Measurements from ENCODE around the gene MAD1L1.
A peak's percentile ranks its signal among the peaks of the same experiment; 100 is the strongest.

Gene MAD1L1

GRCh38 chr7:2019461-2019710 is 213.4 kb downstream of the MAD1L1 start:
- peaks cover 3 to 8% of the 10 kb centered on the region in 2 experiments for H3K36me3 ChIP-seq (ENCODE audit: control insufficient read depth in 1 of 2, insufficient read depth in 2 of 2, low read depth in 1 of 2, low read length in 2 of 2)
- H3K9ac ChIP-seq (ENCODE audit: low read length): peak overlapping the region; percentile 86
- peak overlapping the region; percentile 38 to 60 for H2BK12ac ChIP-seq (ENCODE audit: low read length in 2 of 2)
- peaks cover 23% of the 10 kb centered on the region for H3K4me1 ChIP-seq (ENCODE audit: control insufficient read depth, insufficient read depth, low read depth, low read length)
- no peak overlapping the region for H2AFZ ChIP-seq (ENCODE audit: low read depth, low read length)
- H3K27ac ChIP-seq (ENCODE audit: low read length, poor library complexity, severe bottlenecking): no peak overlapping the region
- peak overlapping the region in 1 of 2 experiments; percentile 83 for H3K18ac ChIP-seq (ENCODE audit: low read depth in 1 of 2, low read length in 2 of 2)
- H3K4ac ChIP-seq (ENCODE audit: low read depth in 1 of 2, low read length in 2 of 2): peak overlapping the region in 1 of 2 experiments; percentile 93
- no peak overlapping the region for H2BK5ac ChIP-seq (ENCODE audit: low read depth, low read length, poor library complexity, severe bottlenecking)
- peak overlapping the region; percentile 27 to 70 for H3K4me3 ChIP-seq (ENCODE audit: insufficient read depth in 1 of 2, low read depth in 1 of 2, low read length in 2 of 2)
- no peak for DNase-seq
- no peaks in the 10 kb centered on the region for H3K27me3 ChIP-seq (ENCODE audit: control insufficient read depth in 1 of 2, insufficient read depth in 1 of 2, low read length in 2 of 2)
- H2BK15ac ChIP-seq (ENCODE audit: low read depth, poor library complexity, severe bottlenecking): no peak overlapping the region
- no peak overlapping the region for H3K4me2 ChIP-seq (ENCODE audit: low read length, poor library complexity, severe bottlenecking)
- H4K91ac ChIP-seq (ENCODE audit: low read length): peak overlapping the region; percentile 88
- H2AK5ac ChIP-seq (ENCODE audit: low read length, severe bottlenecking): no peak overlapping the region
- H3K79me1 ChIP-seq (replicated peaks; ENCODE audit: low read length, poor library complexity, severe bottlenecking): peaks cover 22% of the 10 kb centered on the region
- peaks cover 4% of the 10 kb centered on the region for H3K9me3 ChIP-seq (ENCODE audit: control insufficient read depth, low read length)
- no peak overlapping the region for H3K23ac ChIP-seq (ENCODE audit: low read length in 2 of 2)
- peak overlapping the region; percentile 79 for H4K8ac ChIP-seq (ENCODE audit: low read length)
- 90% methylated on average over 10 of the region's 10 CpGs for WGBS
- peak overlapping the region in 1 of 2 experiments; percentile 84 for H3K14ac ChIP-seq (ENCODE audit: low read length in 2 of 2)
- H2BK120ac ChIP-seq (ENCODE audit: low read depth, low read length): peak overlapping the region; percentile 54

- Histone ChIP-seq H3K18ac (ENCODE audit: low read depth in 1 of 2, low read length in 2 of 2) (peak overlapping the region; percentile 39 to 59), H3K27ac (ENCODE audit: low read length, poor library complexity, severe bottlenecking) (no peak overlapping the region), H4K8ac (ENCODE audit: low read length) (peak overlapping the region; percentile 79), H2BK5ac (ENCODE audit: low read depth, low read length, poor library complexity, severe bottlenecking) (no peak overlapping the region), H2AFZ (ENCODE audit: low read depth, low read length) (no peak overlapping the region), H3K14ac (ENCODE audit: low read length in 2 of 2) (peak overlapping the region in 1 of 2 experiments; percentile 46), H2AK5ac (ENCODE audit: low read length, severe bottlenecking) (peak overlapping the region; percentile 53), H3K4me2 (ENCODE audit: low read length, poor library complexity, severe bottlenecking) (no peak overlapping the region), H3K4ac (ENCODE audit: low read depth in 1 of 2, low read length in 2 of 2) (peak overlapping the region; percentile 20 to 93), H3K27me3 (ENCODE audit: control insufficient read depth in 1 of 2, insufficient read depth in 1 of 2, low read length in 2 of 2) (no peaks in the 10 kb centered on the region), H2BK15ac (ENCODE audit: low read depth, poor library complexity, severe bottlenecking) (no peak overlapping the region), H2BK12ac (ENCODE audit: low read length in 2 of 2) (peak overlapping the region; percentile 38 to 68), H3K23ac (ENCODE audit: low read length in 2 of 2) (no peak overlapping the region), H3K9me3 (ENCODE audit: control insufficient read depth, low read length) (no peaks in the 10 kb centered on the region), H3K36me3 (ENCODE audit: control insufficient read depth in 1 of 2, insufficient read depth in 2 of 2, low read depth in 1 of 2, low read length in 2 of 2) (peaks cover 0 to 14% of the 10 kb centered on the region in 2 experiments), H3K4me1 (ENCODE audit: control insufficient read depth, insufficient read depth, low read depth, low read length) (peaks cover 23% of the 10 kb centered on the region), H2BK120ac (ENCODE audit: low read depth, low read length) (peak overlapping the region; percentile 54), H3K9ac (ENCODE audit: low read length) (peak overlapping the region; percentile 86), H3K4me3 (ENCODE audit: insufficient read depth in 1 of 2, low read depth in 1 of 2, low read length in 2 of 2) (peak overlapping the region in 1 of 2 experiments; percentile 70), H4K91ac (ENCODE audit: low read length) (peak overlapping the region; percentile 65), H3K79me1 (replicated peaks; ENCODE audit: low read length, poor library complexity, severe bottlenecking) (peaks cover 19% of the 10 kb centered on the region)
- DNase-seq: peak; percentile 58
- WGBS: 68% methylated on average over 28 of the region's 28 CpGs
These were observed 213.9 kb downstream of the MAD1L1 start for GRCh38 chr7:2018569-2019460.

- Histone ChIP-seq H2BK12ac (ENCODE audit: low read length in 2 of 2) (peak overlapping the region; percentile 14 to 31), H4K8ac (ENCODE audit: low read length) (no peak overlapping the region), H3K27ac (ENCODE audit: low read length, poor library complexity, severe bottlenecking) (no peak overlapping the region), H3K9ac (ENCODE audit: low read length) (peak overlapping the region; percentile 29), H3K79me1 (replicated peaks; ENCODE audit: low read length, poor library complexity, severe bottlenecking) (peaks cover 20% of the 10 kb centered on the region), H2BK120ac (ENCODE audit: low read depth, low read length) (no peak overlapping the region), H3K23ac (ENCODE audit: low read length in 2 of 2) (no peak overlapping the region), H2BK5ac (ENCODE audit: low read depth, low read length, poor library complexity, severe bottlenecking) (no peak overlapping the region), H3K36me3 (ENCODE audit: control insufficient read depth in 1 of 2, insufficient read depth in 2 of 2, low read depth in 1 of 2, low read length in 2 of 2) (peaks cover 0 to 22% of the 10 kb centered on the region in 2 experiments), H3K18ac (ENCODE audit: low read depth in 1 of 2, low read length in 2 of 2) (peak overlapping the region in 1 of 2 experiments; percentile 1), H3K4ac (ENCODE audit: low read depth in 1 of 2, low read length in 2 of 2) (no peak overlapping the region), H3K27me3 (ENCODE audit: control insufficient read depth in 1 of 2, insufficient read depth in 1 of 2, low read length in 2 of 2) (no peaks in the 10 kb centered on the region), H4K91ac (ENCODE audit: low read length) (peak overlapping the region; percentile 60), H3K14ac (ENCODE audit: low read length in 2 of 2) (peak overlapping the region in 1 of 2 experiments; percentile 2), H3K4me2 (ENCODE audit: low read length, poor library complexity, severe bottlenecking) (no peak overlapping the region), H3K9me3 (ENCODE audit: control insufficient read depth, low read length) (no peaks in the 10 kb centered on the region), H2AFZ (ENCODE audit: low read depth, low read length) (no peak overlapping the region), H3K4me1 (ENCODE audit: control insufficient read depth, insufficient read depth, low read depth, low read length) (peaks cover 28% of the 10 kb centered on the region), H3K4me3 (ENCODE audit: insufficient read depth in 1 of 2, low read depth in 1 of 2, low read length in 2 of 2) (no peak overlapping the region), H2AK5ac (ENCODE audit: low read length, severe bottlenecking) (no peak overlapping the region), H2BK15ac (ENCODE audit: low read depth, poor library complexity, severe bottlenecking) (no peak overlapping the region)
- 93% methylated on average over 28 of the region's 28 CpGs for WGBS
- DNase-seq: no peak
These were observed 214.7 kb downstream of the MAD1L1 start for GRCh38 chr7:2017914-2018568.

- no peaks in the 10 kb centered on the region for H3K27me3 ChIP-seq (ENCODE audit: control insufficient read depth in 1 of 2, insufficient read depth in 1 of 2, low read length in 2 of 2)
- no peak overlapping the region for H2BK120ac ChIP-seq (ENCODE audit: low read depth, low read length)
- no peak overlapping the region for H3K4ac ChIP-seq (ENCODE audit: low read depth in 1 of 2, low read length in 2 of 2)
- H3K9ac ChIP-seq (ENCODE audit: low read length): no peak overlapping the region
- H3K27ac ChIP-seq (ENCODE audit: low read length, poor library complexity, severe bottlenecking): no peak overlapping the region
- no peak overlapping the region for H2AK5ac ChIP-seq (ENCODE audit: low read length, severe bottlenecking)
- no peak overlapping the region for H3K4me3 ChIP-seq (ENCODE audit: insufficient read depth in 1 of 2, low read depth in 1 of 2, low read length in 2 of 2)
- peaks cover 33% of the 10 kb centered on the region for H3K4me1 ChIP-seq (ENCODE audit: control insufficient read depth, insufficient read depth, low read depth, low read length)
- no peaks in the 10 kb centered on the region for H3K9me3 ChIP-seq (ENCODE audit: control insufficient read depth, low read length)
- 97% methylated on average over 18 of the region's 18 CpGs for WGBS
- no peak overlapping the region for H2BK15ac ChIP-seq (ENCODE audit: low read depth, poor library complexity, severe bottlenecking)
- H3K79me1 ChIP-seq (replicated peaks; ENCODE audit: low read length, poor library complexity, severe bottlenecking): peaks cover 18% of the 10 kb centered on the region
- DNase-seq: no peak
- H3K4me2 ChIP-seq (ENCODE audit: low read length, poor library complexity, severe bottlenecking): no peak overlapping the region
- H4K91ac ChIP-seq (ENCODE audit: low read length): no peak overlapping the region
- H3K14ac ChIP-seq (ENCODE audit: low read length in 2 of 2): no peak overlapping the region
- H2BK5ac ChIP-seq (ENCODE audit: low read depth, low read length, poor library complexity, severe bottlenecking): no peak overlapping the region
- no peak overlapping the region for H2AFZ ChIP-seq (ENCODE audit: low read depth, low read length)
- no peak overlapping the region for H2BK12ac ChIP-seq (ENCODE audit: low read length in 2 of 2)
- peaks cover under 1 to 26% of the 10 kb centered on the region in 2 experiments for H3K36me3 ChIP-seq (ENCODE audit: control insufficient read depth in 1 of 2, insufficient read depth in 2 of 2, low read depth in 1 of 2, low read length in 2 of 2)
- no peak overlapping the region for H4K8ac ChIP-seq (ENCODE audit: low read length)
- no peak overlapping the region for H3K23ac ChIP-seq (ENCODE audit: low read length in 2 of 2)
- H3K18ac ChIP-seq (ENCODE audit: low read depth in 1 of 2, low read length in 2 of 2): no peak overlapping the region
These were observed 215.3 kb downstream of the MAD1L1 start for GRCh38 chr7:2017481-2017891.

Data from mesenchymal stem cell (in vitro differentiated cells and primary cell).